Stimulated activated CD4-positive, alpha-beta T cell treated with anti-CD3 and anti-CD28 coated beads, Interleukin-15, amount 100 ng/mL, for 48 hours (primary cell): ENCODE measurements around the gene TBC1D25.

Source experiments
- DNase-seq, 2 donors: peaks; one replicate each; pipeline ENCODE4 v3.0.0-alpha.2; 2020; ENCODE audit warnings: low read depth in 2 of 2

TBC1D25 gene

DNA sequence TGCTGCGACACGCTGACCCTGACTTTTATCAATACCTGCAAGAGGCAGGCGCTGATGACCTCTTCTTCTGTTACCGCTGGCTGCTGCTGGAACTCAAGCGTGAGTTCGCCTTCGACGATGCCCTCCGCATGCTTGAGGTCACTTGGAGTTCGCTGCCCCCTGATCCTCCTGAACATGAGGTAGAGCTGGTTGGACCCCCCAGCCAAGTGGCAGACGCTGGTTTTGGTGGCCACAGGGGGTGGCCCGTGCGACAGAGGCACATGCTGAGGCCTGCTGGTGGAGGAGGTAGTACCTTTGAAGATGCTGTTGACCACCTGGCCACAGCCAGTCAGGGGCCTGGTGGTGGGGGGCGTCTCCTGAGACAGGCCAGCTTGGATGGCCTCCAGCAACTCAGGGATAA, 20.5 kb downstream of the TBC1D25 start:
- DNase-seq, result no peak

DNA sequence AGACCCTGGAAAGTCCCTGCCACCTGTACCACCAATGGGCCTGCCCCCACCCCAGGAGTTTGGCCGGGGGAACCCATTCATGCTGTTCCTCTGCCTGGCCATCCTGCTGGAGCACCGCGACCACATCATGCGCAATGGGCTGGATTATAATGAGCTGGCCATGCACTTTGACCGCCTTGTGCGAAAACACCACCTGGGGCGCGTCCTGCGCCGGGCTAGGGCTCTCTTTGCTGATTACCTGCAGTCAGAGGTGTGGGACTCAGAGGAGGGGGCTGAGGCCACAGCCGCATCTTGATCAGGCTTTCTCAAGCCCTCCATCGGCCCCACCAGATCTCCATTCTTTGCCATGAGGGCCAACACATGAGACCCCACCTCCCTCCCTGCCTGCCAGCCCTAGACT, 21.2 kb downstream of the TBC1D25 start:
- DNase-seq, result no peak

DNA sequence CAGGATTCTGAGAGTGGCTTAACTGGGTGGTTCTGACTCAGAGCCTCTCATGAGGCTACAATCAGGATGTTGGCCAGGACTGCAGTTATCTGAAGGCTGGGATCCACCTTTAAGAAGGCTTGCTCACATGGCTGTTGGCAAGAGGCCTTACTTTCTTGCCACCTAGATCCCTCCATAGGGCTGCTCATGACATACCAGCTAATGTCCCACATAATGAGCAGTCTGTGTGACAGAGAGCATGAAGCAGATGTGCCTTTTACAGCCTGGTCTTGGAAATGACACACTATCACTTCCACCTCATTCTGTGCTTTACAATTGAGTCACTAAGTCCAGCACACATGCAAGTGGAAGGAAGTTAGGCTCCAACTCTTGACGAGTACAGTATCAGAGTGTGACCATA, 30.4 kb downstream of the TBC1D25 start:
- no peak for DNase-seq

DNA sequence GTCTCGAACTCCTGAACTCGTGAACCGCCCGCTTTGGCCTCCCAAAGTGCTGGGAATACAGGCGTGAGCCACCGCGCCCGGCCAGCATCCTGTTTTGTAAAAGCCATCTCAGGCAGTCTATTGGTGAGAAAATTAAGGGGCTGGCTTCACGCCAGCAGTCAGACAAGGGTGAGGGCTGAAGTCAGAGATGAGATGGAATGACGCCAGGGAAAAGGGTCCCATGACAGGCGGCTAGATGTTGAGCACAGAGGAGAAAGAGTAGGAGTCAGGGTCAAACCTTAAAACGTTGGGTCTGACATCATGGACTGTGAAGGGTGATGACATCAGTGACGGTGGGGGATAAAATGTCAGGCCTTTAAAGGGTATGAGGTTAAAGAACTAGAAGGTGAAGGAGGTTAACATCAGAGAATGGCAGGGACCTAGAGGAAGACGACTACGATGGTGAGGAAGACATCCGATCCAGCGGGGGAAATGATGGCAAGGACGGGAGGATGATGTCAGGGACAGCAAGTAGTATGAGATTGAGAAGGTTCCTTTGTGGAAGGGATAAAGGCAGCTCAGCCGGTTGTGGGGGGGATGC, 34.3 kb downstream of the TBC1D25 start:
- no peak for DNase-seq

DNA sequence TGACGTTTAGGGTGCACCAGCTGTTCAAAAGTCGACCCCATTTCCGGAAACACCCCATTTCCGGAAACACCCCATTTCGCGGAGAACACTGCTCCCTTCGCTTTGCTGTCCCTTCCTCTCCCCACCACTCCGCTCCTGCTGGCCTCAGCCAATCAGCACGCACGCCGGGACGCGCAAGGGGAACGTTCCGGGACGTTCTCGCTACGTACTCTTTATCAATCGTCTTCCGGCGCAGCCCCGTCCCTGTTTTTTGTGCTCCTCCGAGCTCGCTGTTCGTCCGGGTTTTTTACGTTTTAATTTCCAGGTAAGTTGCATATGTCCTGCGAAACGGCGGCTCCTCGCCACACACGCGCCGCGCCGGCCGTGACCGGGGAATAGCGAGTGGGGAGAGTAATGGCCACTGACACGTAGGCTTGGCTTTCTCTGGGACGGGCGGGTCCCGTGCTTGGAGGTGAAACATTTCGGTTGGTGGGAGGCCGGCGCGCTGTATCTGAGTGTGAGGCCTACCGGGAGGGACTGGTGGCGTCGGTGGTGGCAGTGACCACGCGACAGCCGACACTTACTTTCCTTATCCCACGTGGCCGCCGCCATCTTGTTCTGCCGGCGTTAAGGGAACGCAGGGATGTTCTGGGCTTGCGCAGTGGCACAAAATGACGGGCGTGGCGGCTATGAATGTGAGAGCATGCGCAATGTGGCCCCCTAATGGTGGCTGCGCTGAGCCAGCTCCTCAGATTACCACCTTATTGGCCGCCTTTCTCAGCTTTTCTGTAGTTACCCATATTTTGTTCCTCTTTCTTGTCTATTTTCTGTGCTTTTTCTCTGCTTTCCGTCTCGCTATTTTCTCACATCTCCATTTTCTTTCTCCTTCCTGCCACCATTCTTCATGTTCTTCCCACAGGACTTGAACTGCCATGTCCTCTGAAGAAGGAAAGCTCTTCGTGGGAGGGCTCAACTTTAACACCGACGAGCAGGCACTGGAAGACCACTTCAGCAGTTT, 35.1 kb downstream of the TBC1D25 start, which contains the start of gene RBM3:
Gene RBM3, plus strand, starts transcription at position 215 of the 997 bp plus-strand sequence. Its CDS starts 697 bp downstream, at position 912.
- peak; percentile 86 to 89 for DNase-seq

DNA sequence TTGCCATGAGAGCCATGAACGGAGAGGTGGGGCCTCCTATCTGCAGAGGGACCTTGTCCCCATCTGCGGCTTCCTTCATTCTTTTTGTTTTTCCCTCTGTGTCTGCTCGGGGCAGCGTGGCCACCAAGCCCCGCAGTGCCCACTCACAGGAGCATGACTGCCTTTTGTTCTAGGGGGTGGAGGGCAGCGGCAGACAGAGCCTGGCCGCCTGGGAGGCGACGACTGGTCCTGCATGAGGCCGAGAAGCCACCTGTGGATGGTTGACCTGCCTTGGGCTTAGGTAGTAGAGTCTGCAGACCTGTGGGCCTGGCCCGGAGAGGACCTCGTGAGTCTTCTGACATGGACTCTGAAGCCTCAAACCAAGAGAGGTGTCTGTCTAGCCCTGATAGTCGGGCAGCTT, 36.1 kb downstream of the TBC1D25 start:
- no peak for DNase-seq

DNA sequence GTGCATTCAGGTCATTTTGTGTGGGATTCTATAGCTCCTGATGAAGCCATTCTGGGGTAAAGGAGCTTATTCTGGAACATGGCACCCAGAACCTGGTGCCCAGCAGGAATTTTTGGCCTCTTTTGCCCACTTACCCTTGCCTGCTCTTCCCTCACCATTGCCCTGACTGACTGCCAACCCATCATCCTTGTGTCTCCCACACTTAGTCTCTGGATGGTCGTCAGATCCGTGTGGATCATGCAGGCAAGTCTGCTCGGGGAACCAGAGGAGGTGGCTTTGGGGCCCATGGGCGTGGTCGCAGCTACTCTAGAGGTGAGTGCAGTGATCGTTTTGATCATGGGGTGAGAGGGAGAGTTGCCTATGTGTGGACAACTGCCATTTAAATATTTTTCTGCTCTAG, 36.6 kb downstream of the TBC1D25 start:
- no peak for DNase-seq

DNA sequence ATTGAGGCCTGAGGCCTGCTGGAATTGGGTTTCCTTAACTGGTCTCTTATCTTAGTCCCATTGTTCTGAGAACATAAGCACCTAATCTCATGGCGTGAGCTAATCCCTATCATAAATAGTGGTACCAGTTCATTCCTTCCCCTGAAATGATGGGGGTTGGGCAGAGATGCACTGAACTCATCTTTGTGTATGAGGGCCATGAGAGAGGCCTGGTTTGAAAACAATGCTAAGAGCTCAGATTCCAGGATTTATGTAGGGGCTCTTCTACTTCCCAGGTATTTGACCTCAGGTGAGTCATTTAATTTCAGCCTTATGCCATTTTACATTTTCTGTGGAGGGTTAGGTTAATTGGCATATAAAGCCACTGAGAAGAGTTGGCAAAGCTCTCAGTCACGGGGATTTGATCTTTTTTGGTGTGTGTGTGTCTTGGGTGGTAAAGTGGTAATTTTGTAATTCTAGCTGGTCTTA, 39.2 kb downstream of the TBC1D25 start:
- DNase-seq, result no peak

DNA sequence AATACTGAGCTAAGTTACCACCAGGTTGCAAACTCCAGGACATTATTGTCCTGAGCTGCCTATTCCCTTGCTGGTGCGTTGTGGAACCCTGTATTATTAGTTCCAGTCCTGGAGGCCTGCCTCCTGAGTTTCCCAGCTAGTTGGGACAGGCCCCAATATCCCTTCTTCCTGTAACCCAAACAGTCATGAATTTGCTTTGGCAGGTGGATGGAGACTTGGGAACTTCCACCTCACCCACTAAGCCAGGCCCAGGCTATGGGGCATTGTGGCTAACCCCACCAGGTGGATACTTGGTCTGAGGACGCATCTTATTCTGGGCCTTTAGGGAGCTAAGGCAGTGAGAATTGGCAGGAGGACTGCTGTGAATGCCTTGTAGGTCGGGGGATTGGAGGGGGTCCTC, 39.7 kb downstream of the TBC1D25 start:
- DNase-seq, result no peak

DNA sequence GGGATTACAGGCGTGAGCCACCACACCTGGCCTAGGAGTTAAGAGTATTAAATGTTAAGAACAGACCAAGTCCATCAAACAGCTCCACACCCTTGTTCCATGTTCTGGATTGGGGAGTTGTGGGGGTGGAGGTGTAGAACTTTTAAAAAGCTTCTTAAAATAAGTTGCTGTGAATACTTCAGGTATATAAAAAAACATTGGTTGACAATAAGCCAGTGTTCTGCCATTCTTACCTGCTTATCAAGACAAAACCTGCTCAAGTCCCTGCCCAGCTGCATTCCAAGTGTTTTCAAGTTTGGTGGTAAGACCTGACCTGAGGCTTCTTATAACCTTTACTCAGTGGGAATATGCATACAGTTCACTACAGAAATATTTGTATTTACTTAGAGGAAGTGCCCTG, 41.1 kb downstream of the TBC1D25 start:
- no peak for DNase-seq

DNA sequence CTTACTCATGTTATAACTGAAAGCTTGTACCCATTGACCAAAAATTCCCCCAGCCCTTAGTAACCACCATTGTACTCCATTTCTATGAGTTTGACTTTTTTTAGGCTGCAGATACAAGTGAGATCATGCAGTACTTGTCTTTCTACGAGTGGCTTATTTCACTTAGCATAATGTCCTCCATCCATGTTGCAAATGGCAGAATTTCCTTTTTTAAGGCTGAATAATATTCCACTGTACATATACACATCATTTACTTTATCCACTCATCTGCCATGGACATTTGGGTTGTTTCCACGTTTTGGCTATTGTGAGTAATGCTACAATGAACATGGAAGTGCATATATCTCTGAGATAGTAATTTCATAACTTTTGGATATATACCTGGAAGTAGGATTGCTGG, 45.2 kb downstream of the TBC1D25 start:
- no peak for DNase-seq

DNA sequence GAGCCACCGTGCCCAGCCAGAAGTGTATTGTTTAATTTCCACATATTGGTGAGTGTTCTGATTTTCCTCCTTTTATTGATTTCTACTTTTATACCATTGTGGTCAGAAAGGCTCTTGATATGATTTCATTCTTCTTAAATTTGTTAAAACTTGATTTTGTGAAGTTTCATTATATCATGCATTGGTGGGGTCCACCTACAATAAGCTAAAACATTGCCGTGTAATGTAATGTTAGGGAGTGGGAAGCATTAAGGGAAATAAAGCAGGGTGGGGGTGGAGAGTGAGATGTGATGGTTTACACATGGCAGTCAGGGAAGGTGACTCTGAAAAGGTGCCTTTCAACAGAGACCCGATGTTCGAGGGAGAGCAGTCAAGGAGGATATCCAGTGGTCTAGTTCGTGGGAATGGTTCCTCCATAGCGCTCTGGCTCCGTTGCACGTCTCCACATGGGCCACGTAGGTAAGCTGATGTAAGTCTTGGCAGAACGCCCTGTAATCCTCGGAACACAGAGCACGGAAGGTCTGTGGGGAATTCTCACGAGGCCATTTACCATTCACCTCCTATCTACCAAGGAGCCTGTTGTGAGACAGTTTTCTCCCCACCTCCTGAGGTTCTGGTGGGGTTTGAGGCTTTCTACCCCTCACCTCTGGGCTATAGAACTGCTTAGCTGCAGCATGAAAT, 50.1 kb downstream of the TBC1D25 start:
- no peak for DNase-seq

DNA sequence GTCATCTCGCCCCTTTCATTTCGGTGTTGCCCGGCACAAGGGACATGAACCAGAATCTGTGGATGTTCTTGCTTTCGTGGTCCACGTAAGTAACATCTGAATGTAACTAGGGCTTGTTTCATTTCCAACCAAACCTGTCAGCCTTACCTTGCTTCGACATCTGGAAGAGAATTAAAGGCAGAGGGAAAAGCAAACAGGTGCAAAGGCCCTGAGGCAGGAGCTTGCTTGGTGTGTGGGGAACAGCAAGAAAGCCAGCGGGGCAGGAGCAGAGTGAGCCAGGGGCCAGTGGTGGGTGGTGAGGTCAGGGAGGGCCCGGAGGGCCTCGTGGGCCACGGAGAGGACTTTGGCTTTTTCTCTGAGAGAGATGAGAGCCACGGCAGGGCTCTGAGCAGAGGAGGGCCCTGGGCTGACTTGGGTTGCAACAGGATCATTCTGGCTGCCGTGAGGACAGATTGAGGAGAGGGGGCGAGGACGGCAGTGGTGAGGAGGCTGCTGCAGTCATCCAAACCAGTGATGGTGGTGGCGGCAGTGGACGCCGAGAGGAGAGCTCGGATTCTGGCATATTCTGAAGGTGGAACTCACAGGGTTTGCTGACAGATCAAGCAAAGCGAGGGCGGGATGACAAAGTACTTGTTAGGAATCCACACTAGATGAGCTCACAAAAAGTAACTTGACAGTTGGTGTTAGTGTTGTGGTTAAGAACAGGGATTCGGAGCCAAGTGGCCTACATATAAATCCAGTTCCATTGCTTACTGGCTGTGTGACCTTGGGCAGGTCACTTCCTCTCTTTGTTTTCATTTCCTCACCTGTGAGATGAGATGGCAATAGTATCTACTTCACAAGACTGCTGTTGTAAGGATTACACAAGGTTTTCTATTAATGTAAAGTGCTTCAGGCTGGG, 50.9 kb downstream of the TBC1D25 start:
- DNase-seq, result no peak

DNA sequence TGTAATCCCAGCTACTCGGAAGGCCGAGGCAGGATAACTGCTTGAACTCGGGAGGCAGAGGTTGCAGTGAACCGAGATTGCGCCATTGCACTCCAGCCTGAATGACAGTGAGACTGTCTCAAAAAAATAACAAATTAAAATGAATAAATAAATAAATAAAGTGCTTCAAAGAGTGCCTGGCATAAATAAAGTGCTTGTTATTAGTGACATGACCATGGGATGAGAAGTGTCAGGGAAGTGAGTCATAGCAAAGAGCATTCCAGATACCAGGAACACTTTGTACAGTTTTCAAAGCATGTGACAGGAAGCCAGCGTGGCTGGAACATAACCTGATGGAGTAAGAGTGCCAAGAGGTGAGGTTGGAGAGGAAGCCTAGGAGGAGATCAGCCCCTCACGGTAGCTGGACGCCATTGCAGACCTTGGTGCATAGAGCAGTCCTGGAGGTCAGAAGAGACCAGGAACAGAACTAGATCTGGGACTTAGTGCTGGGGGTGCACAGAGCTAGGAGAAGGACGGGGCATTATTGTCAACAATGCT, 51.8 kb downstream of the TBC1D25 start:
- no peak for DNase-seq

DNA sequence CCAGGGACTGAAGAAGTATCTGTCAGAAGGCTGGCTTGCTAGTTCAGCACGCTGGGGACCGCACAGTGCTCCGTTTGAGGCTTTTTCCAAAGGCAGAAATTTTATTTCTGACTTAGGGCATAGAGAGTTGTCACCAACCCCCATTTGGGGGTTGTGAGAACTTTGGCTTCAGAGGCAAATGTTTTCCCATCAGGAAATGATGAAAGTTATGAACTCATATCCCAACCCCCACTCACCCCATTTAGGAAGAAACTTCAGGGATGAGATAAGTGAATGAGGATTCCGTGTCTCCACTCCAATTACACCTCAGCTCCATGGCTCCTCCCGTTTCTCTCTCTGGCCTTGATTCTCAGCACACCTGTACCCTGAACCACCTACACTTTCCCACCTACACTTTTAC, 53.5 kb downstream of the TBC1D25 start:
- no peak for DNase-seq

DNA sequence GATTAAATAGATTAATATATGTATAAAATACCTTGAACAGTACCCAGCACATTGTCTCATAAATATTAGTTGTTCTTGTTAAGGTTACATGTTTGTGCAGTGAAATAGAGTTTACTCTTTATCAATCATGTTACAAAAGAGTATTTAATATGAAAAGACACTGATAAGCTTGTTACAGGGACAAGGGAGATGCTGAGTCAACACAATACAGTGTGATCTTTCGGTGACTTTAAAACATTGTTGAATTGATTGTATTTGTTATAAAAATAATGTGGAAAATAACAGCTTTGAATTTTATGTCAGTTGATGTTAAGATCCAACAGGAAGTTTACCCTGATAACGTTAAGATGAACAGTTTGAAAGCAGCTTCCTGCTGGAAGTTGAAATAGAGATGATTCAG, 56.4 kb downstream of the TBC1D25 start:
- DNase-seq, result no peak

DNA sequence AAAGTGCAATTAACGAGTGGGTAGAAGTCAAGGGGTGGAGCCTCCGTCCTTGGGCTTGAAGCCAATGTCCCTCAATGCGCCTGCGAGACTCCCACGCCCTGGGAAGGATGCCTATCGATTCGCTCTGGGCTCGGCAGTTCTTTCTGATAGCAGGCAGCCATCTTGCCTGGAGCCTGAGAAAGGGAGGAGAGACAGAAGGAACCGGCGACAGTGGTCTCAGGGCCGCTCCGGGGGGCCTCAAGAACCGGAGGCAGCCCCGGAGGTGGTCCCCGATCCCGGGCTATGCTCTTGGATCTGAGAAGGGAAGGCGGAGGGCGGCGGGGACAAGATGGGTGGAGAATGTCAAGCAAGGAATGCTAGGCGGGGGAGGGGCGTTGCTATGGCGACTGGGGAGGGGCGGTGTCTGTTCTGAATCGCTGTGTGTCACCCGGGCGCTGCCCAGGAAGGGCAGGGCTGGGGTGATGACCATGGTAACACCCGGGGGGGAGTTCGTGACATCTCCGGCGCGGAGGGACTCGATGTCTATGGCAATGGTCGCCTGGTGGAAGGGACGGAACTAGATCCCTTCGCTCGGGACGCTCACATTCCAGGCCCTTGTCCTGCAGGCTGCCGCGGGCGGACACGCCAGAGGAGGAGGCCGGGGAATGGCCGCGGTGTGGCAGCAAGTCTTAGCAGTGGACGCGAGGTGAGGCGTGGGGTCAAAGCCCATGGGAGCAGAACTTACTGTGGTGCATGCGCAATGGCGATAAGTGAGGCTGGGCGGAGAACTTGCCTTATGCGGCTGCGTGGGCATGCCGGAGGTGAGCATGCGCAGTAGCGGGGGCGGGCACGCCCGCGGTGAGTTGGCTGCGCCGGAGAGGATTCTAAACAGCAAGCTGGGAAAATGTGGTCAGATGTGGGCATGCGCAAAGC, 58.1 kb downstream of the TBC1D25 start, which contains the start of gene WDR13:
Gene WDR13, plus strand, starts transcription at position 140 of the 912 bp plus-strand sequence. Its CDS starts 505 bp downstream, at position 645.
- peak; percentile 81 to 83 for DNase-seq

DNA sequence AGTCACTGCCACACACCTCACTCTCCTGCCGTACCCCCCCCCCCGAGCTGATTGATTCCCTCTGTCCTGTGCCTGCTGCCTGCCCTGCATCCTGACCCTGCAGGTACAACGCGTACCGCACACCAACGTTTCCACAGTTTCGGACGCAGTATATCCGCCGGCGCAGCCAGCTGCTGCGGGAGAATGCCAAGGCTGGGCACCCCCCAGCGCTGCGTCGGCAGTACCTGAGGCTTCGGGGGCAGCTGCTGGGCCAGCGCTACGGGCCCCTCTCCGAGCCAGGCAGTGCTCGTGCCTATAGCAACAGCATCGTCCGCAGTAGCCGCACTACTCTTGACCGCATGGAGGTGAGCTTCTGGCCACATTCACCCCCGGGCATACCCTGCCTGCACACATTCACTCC, 59.1 kb downstream of the TBC1D25 start:
- DNase-seq, result no peak

DNA sequence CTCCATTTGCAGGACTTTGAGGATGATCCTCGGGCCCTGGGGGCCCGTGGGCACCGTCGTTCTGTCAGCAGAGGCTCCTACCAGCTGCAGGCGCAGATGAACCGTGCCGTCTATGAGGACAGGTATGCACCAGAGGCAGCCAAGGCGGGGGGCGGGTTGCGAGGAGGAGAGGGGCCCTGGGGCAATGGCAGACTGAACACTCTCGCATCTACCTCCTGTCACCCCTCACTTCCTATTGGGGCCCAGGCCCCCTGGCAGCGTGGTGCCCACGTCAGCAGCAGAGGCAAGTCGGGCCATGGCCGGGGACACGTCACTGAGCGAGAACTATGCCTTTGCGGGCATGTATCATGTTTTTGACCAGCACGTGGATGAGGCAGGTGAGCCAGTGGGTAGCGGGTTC, 59.8 kb downstream of the TBC1D25 start:
- DNase-seq, result no peak

DNA sequence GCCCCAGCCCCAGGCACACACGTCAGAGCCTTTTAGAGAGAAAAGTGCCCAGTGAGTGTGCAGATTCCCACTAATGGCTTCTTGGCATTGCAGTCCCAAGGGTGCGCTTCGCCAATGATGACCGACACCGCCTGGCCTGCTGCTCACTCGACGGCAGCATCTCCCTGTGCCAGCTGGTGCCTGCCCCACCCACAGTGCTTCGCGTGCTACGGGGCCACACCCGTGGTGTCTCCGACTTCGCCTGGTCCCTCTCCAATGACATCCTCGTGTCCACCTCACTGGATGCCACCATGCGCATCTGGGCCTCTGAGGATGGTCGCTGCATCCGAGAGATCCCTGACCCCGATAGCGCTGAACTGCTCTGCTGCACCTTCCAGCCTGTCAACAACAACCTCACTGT, 60.7 kb downstream of the TBC1D25 start:
- DNase-seq, result no peak
